Stimulated activated CD4-positive, alpha-beta T cell treated with anti-CD3 and anti-CD28 coated beads, Interleukin-4, amount 100 ng/mL, for 4 hours (primary cell): Measurements from ENCODE around the gene CCDC12.
A peak's percentile ranks its signal among the peaks of the same experiment; 100 is the strongest.

ENCODE experiments used
- DNase-seq, 2 experiments: peaks; one replicate each; pipeline ENCODE4 v3.0.0-alpha.2; 2020

Gene CCDC12

GRCh38 chr3:46995901-46996562 is 19.5 kb upstream of the CCDC12 start:
- DNase-seq = no peak

DNA sequence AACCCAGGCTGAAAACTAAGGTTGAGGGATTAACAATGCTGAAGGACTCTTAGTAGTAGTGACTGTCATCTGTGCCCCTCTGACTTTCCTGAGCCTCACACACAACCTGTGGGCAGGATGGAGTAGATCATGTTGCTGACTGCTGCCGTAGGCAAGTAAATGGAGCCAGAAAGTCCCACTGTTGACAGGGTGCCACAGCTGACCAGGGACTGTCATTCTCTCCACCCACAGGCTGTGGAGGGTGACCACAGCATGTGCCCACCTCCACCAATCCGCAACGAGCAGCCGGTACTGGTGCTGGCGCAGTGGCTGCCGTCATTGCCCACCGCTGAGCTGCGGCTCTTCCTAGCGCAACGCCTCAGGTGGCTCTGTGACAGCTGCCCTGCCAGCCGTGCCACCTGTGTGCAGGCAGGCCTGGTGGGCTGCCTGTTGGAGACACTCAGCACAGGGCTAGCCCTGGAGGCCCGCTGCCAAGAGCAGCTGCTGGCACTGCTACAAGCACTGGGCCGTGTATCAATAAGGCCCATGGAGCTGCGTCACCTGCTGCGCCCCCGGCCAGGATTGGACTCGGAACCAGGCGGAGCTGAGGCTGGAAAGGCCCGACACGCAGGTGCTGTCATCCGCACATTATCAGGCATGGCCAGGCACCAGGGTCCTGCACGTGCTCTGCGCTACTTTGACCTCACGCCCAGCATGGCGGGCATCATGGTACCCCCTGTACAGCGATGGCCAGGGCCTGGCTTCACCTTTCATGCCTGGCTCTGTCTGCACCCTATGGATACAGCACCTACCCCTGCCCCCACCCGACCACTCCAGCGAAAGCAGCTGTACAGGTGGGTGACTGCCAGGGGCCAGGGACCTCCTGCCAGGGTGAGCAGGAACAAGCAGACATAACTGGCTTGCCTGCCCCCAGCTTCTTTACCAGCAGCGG is 18.5 kb upstream of the CCDC12 start:
- DNase-seq = no peak

GRCh38 chr3:46993986-46994385 is 17.4 kb upstream of the CCDC12 start:
- DNase-seq = no peak

GRCh38 chr3:46993292-46993691 is 16.7 kb upstream of the CCDC12 start:
- DNase-seq = no peak

GRCh38 chr3:46992231-46992630 is 15.7 kb upstream of the CCDC12 start:
- DNase-seq = no peak

- no peak for DNase-seq
Observed at GRCh38 chr3:46991406-46992165, 15.0 kb upstream of the CCDC12 start.

DNA sequence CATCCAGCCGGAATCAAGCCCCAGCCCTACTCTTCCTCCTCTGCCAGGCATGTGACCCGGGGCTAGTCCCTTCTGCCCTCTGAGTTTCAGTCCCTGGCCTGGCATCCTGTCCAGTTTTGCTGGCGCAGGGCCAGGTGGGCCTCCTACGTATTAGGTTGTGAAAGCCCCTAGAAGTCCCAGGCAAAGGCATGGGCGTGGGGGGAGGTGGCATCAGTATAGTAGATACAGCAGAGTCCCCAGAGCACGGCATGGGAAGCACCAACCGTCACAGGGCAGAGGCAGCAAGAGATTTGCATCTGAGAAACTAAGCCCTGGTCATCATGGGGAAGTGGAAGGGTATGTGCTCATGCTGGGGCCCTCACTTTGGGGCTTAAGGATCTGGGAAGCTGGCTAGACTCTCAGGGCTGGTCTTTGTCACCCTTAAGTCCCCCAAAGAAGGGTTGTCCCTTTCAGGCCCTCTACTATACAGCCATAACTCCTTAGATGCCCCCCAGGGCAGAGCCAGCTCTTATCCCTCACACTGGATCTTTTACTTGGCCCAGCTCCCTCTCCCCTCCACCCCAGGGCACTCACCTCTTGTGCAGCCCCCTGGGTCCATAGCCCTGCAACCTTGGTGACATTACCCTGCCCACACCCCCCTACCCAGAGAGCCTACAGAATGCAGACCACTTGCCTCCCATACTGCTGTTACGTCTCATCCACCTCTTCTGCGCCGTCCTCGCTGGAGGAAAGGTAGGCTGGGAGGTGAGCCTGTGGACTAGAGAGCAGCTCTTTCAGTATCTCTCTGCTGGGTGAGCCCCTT is 14.2 kb upstream of the CCDC12 start:
- DNase-seq = no peak

DNA sequence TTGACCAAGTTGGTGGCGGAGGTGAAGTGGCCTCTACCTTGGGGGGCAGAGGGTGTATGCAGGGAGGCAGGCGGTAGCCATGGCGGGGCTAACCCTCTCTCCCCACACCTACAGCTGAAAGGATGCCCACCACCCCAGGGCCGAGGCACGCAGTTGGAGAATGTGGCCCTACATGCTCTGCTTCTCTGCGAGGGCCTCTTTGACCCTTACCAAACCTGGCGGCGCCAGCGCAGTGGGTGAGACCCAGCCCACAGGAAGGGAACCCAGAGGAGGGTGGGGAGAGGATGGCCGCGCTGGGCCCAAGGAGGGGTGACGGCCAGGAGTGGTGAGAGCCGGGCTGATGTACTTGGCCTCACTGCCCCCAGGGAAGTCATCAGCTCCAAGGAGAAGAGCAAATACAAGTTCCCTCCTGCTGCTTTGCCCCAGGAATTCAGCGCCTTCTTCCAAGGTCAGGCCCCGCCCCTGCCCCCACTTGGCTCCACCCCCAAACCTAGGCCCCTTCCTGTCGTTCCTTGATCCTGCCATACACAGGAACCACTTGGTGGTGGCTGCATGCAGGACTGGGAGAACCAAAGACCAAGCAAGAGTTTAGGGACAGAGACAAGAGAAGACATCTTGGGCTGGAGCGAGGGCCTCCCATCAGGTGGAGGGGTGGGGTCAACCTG is 12.7 kb upstream of the CCDC12 start:
- no peak for DNase-seq

DNA sequence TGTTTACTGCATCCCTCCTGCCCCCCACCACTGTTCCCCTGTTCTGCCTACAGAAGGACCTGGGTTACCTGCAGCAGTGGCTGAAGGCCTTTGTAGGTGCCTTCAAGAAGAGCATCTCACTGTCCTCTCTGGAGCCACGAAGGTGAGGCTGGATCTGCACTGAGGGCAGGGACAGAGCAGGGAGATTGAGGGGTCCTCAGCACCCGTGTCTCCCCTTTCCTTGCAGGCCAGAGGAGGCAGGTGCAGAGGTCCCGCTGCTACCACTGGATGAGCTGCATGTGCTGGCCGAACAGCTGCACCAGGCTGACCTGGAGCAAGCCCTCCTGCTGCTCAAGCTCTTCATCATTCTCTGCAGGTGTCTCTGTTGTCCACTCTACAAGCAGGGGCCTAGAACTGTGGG is 12.1 kb upstream of the CCDC12 start:
- DNase-seq = no peak

DNA sequence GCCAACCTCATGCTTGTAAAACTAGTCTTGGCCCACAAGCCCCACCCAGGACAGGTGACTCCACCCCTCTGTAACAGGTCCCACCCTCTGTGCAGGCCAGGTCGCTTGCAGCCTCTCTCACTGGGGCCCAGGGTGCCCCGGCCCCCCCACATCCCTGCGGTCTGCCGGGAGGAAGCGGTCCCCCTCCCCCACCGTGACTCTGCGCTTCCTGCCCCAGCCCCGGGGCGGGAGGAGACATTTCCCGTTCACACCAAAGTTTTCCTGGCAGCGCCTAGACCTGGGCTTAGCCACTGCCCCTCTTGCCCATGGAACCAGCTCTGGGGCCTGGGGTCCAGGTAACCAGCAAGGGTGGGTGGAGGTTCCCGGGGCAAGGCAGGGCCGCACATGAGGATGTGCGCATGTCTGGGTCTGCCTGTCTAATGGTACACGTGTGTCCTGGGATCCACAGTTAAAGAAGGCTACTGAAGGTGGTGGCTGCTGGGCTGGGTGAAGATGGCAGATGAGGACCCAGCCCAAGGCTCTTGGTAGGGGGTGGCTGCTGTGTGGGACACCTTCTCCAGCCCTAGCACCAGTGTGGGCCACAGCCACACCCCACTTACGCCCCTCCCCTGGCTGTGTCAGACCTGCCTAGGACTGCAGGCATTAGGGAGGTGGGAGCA is 11.3 kb upstream of the CCDC12 start:
- DNase-seq = peak; percentile 78 to 81

DNA sequence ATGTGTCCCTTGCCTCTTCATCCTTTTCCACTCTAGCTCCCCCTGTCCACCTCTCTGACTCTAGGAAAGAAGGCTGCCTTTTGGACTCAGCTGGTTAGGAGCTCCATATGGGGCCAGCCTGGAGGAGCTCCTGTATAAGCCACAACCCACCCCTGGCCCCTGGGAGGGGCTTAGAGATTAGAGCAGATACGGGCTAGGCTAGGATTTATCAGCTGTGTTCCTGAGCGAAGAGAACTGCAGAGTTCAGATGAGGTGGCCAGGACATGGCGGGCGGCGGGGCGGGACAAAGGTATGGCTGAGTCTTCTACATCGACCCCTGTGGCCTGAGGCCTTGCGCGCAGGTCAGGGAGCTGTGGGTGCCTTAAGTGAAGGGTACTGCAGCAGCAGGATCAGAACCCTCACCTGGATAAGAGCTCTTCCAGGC is 10.8 kb upstream of the CCDC12 start:
- DNase-seq = peak in 1 of 2 experiments; percentile 27

DNA sequence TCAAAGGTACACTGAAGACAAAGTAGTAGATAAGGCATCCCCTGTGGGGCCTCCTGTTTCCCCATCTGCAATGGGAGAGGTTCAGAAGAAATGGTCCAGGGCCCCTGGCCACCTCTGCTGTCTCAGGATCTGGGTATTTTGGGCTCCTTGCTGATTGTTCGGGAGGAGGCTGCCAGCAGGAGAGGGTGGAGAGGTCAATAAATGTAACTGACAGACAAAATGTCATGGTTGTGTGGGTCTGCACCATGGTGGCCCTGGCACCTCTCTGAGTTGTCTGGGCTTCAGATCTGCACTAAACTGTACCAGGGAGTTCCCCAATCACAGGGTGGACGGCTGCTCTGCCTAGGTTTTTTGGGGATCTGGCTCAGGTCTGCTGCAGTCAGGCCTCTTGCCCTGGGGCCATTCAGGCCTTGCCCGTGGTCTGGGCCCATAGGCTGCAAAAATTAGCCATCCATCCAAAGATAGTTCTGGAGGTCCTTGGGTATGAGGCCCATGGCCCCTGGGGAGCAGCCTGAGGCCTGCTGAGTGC is 10.3 kb upstream of the CCDC12 start:
- no peak for DNase-seq

DNA sequence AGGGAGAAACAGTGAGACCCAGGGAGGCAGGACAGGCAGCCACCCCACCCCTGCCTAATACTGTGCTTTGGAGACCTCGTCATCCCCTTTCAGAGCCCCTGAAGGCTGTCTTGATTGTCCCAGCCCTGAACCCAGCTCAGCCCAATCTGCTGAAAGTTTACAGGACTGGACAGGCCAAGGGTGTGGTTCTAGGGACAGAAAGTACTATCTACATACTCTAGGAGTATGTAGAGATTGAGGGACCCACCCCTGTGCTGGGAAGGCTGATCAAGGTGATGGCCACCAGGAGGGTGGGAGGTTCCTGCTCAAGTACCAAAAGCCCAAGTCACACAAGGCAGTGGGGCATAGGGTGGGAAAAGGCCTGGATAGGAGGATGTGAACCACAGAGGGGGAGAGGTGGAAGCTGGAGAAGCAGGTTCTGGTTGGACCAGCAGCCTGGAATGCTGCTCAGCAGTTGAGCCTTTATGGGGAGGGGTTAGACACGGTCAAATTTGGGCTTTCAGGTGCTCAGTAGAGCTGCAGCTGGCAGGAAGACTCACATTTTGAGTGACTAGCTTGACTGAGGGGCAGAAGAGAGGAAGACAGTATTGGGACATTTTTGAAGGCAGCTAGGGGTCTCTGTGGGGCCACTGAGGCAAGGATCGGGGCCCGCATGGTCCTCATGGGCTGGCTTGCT is 9.6 kb upstream of the CCDC12 start:
- DNase-seq = no peak

DNA sequence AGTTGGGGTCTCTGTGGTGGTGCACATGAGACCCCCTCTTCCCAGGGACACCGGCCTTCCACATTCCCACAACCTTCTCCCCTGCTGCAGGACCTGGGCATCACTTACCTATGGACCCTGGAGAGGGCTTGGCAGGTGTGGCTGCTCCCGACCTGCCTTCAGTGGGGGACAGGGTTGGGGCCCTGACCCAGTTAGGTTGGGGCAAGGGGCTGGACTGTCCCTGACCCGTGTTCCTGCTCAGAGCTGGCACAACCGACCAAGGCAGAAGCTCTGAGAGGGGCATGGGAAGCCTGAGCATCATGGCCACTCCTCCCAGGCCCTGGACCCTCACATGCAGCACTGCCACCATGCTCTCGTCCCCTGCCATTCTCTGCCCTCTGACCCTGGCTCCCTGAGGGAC is 9.0 kb upstream of the CCDC12 start:
- DNase-seq = no peak

DNA sequence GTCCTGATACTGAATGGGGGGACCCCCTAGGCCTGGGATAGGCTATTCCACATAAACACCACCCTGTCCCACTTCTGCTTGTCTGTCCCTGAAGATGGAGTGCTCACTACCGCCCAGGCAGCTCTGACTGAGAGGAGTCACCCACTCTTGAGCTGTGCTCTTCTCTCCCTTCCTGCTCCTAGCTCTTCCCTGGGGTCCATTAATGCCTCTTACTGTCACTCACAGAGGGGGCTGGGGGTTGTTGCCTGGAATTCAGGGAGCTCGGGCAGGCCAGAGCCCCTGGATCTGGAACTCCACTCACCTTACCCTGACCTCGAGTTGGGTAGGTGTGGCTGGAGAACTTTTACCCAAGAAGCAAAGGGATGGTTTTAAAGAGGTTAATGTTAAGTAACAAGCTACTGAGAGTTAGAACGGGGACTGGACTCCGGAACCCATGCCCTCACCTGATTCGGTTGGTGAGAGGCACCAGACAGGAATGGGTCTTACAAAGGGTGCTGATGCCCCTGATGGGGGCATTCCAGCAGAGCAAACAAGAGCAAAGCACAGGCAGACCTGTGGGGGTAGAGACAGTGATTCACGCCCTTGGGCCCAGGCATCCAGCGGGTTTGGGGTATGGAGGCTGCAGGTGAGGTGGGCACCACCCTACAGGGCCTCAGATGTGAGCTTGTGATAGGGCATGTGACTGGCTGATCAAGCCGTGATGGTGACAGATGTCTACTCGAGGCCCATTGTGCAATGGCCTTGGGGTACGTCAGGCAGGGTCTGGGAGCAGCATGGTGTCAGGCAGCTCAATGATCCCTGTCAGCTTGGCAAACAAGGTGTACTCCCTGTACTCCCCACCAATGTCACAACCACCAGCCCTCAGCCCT is 8.3 kb upstream of the CCDC12 start:
- DNase-seq = no peak

- no peak for DNase-seq
Observed at GRCh38 chr3:46982546-46982945, 6.0 kb upstream of the CCDC12 start.

DNA sequence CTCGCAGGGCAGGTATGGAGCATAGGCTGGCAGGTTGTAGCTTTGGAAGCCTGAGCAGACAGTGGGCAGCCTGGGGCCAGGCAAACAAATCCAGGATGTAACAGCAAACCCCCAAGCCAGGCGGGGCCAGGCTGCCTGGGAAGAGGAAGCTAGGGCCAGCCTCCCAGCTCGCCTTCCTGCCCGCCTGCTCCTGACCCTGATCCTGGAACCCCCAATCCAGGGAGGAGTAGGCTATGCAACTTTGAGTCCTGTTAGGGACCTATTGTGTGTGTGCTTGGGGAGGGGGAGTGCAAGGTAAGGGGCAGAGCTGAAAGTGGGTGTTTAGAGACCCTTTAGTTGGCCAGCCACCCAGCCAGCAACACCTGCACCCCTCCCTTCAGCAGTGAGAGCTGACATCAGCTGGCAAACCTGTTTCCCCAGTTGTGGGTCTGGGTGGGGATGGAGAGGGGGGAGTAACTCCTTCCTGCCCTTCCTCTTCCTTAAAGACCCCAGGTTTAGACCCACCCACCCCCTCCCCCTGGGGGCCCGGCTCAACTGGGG is 5.5 kb upstream of the CCDC12 start:
- DNase-seq = no peak

DNA sequence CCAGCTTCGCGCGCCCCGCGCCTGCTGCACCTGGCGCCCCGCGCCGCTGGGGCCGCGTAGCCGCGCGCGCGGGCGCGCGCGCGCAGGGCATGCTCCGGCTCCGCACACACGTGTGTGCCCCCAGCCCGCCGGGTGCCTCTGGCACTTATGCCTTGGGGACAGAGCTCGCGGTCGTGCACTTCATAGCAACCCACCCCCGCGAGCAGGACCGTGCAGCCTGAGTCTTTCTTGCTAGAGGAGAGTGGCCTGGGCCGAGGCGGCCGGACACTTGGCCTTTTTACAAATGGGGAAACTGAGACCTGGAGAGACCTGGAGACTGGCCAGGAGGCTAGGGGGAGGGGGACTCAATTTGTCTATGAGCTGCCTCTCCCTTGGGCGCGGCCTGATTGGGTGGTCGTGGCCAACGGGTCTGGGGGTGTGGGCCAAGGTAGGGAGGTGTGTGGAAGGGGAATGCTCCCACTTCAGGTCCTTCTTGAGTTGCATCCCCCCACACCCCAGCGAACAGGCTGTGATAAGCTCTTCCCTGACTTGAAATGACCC is 3.5 kb upstream of the CCDC12 start:
- DNase-seq = peak in 1 of 2 experiments; percentile 27
